Measurements from ENCODE around the gene UMODL1. TPM values are rescaled to one million over a fixed set of nuclear protein-coding genes. Genes with fewer than 3 reads are reported as not detected.

UMODL1 gene
- total RNA-seq, 2 experiments from 2014 or later: 0.42 to 0.49 TPM

- no peak for ATAC-seq (ENCODE audit: poor library complexity)
- H3K27me3 ChIP-seq (ENCODE audit: control insufficient read depth in 1 of 2, insufficient read depth in 2 of 2, low read length in 2 of 2): no peaks in the 10 kb centered on the region
- no peaks in the 10 kb centered on the region for H3K4me1 Mint-ChIP-seq (ENCODE audit: low read depth)
- DNase-seq: no peak
- no peaks in the 10 kb centered on the region for H3K36me3 Mint-ChIP-seq (ENCODE audit: low read depth)
- no peaks in the 10 kb centered on the region for H3K36me3 ChIP-seq (ENCODE audit: insufficient read depth, low read length)
- H3K4me3 Mint-ChIP-seq: no peak overlapping the region
- POLR2A ChIA-PET: interaction anchor here (1.3 kb wide), 1 partner anchor 21 kb away, joined by 5 read pairs; no protein-coding TSS in a partner anchor
- no peak overlapping the region for H3K27ac Mint-ChIP-seq
- no peak for TF ChIP-seq CTCF (IDR thresholded peaks at IDR 0.05)
- CTCF ChIA-PET: no interaction called here
- no peaks in the 10 kb centered on the region for H3K9me3 Mint-ChIP-seq
- no peak overlapping the region for H3K27ac ChIP-seq (ENCODE audit: low read depth in 1 of 2, low read length in 2 of 2)
- no peak overlapping the region for H3K4me3 ChIP-seq (ENCODE audit: low read length)
- H3K27me3 Mint-ChIP-seq: no peaks in the 10 kb centered on the region
- H3K9me3 ChIP-seq (ENCODE audit: control insufficient read depth in 1 of 2, insufficient read depth in 1 of 2, low read length in 2 of 2): no peaks in the 10 kb centered on the region
- H3K4me1 ChIP-seq (ENCODE audit: insufficient read depth, low read length): no peaks in the 10 kb centered on the region
- intact Hi-C loops (cut with DNase I, micrococcal nuclease): no loop called here
These were observed 29.4 kb upstream of the UMODL1 start for GRCh38 chr21:42041711-42042110.

DNA sequence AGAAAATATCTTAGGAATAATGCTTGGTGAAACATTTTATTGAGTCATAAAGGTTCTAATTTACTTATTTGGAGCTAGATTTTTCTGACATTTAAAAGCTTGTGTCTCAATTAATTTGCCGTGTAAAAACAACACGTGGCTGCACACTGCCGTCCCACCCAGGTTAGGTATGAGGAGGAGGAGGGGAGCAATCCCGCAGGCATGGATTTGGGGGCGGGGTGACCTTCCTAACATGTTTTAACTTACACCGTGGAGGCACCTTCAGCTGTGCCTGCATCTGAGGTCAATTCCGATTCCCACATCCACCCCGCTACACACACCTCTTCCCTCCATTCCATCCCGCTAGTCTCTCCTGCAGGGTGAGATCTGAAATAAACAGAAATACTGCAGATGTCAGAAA, 28.5 kb upstream of the UMODL1 start:
- Mint-ChIP-seq H3K27me3 (no peaks in the 10 kb centered on the region), H3K9me3 (no peaks in the 10 kb centered on the region), H3K4me3 (no peak overlapping the region), H3K27ac (no peak overlapping the region), H3K4me1 (ENCODE audit: low read depth) (no peaks in the 10 kb centered on the region), H3K36me3 (ENCODE audit: low read depth) (no peaks in the 10 kb centered on the region)
- TF ChIP-seq CTCF (IDR thresholded peaks at IDR 0.05): no peak
- ChIA-PET POLR2A (interaction anchor here (0.8 kb wide), 1 partner anchor 20 kb away, joined by 4 read pairs; no protein-coding TSS in a partner anchor), CTCF (no interaction called here)
- H3K9me3 ChIP-seq (ENCODE audit: control insufficient read depth in 1 of 2, insufficient read depth in 1 of 2, low read length in 2 of 2): no peaks in the 10 kb centered on the region
- no peak overlapping the region for H3K4me3 ChIP-seq (ENCODE audit: low read length)
- ATAC-seq (ENCODE audit: poor library complexity) (no peak), DNase-seq (no peak)
- H3K27me3 ChIP-seq (ENCODE audit: control insufficient read depth in 1 of 2, insufficient read depth in 2 of 2, low read length in 2 of 2): no peaks in the 10 kb centered on the region
- H3K36me3 ChIP-seq (ENCODE audit: insufficient read depth, low read length): no peaks in the 10 kb centered on the region
- intact Hi-C loops (cut with DNase I, micrococcal nuclease): no loop called here
- no peak overlapping the region for H3K27ac ChIP-seq (ENCODE audit: low read depth in 1 of 2, low read length in 2 of 2)
- H3K4me1 ChIP-seq (ENCODE audit: insufficient read depth, low read length): no peaks in the 10 kb centered on the region

DNA sequence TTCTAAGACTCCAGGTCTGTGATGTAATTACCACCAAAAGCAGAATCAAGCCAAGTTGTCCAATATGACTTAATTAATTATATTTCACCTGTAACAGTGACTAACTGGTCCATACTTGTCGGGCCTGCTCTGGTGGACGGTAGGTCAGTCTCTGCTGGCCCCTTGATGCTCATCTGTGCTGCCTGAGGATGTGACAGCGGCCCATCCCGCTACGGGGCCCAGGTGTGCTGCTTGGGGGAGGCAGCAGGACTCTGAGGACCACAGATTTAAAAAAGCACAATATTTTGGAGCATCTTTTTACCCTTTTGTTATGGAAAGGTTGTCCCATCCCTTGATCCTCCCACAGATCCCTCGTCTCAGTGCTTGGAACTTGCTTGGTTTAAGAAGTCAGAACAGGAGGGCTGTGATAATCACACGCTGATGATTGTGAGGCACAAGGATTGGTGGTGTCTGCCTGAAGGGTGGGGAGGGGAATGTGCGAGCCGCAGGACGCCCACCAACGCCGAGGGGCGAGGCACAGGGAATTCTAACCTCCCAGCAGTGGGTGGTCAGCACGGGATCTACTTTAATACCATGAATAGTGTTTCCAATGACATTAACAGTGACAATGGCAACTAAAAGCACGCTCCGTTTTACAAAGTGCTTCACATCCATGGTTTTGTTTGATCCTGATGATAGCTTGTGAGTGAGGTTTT, 27.8 kb upstream of the UMODL1 start:
- Histone ChIP-seq H3K27me3 (ENCODE audit: control insufficient read depth in 1 of 2, insufficient read depth in 2 of 2, low read length in 2 of 2) (no peaks in the 10 kb centered on the region), H3K9me3 (ENCODE audit: control insufficient read depth in 1 of 2, insufficient read depth in 1 of 2, low read length in 2 of 2) (no peaks in the 10 kb centered on the region), H3K4me1 (ENCODE audit: insufficient read depth, low read length) (no peaks in the 10 kb centered on the region), H3K36me3 (ENCODE audit: insufficient read depth, low read length) (no peaks in the 10 kb centered on the region), H3K4me3 (ENCODE audit: low read length) (no peak overlapping the region), H3K27ac (ENCODE audit: low read depth in 1 of 2, low read length in 2 of 2) (no peak overlapping the region)
- no peaks in the 10 kb centered on the region for H3K4me1 Mint-ChIP-seq (ENCODE audit: low read depth)
- no peak for ATAC-seq (ENCODE audit: poor library complexity)
- CTCF ChIA-PET: no interaction called here
- no peak for DNase-seq
- intact Hi-C loops (cut with DNase I, micrococcal nuclease): no loop called here
- H3K27me3 Mint-ChIP-seq: no peaks in the 10 kb centered on the region
- no peak overlapping the region for H3K4me3 Mint-ChIP-seq
- no peak overlapping the region for H3K27ac Mint-ChIP-seq
- no peak for TF ChIP-seq CTCF (IDR thresholded peaks at IDR 0.05)
- no peaks in the 10 kb centered on the region for H3K9me3 Mint-ChIP-seq
- H3K36me3 Mint-ChIP-seq (ENCODE audit: low read depth): no peaks in the 10 kb centered on the region
- POLR2A ChIA-PET: no interaction called here

Data from CD4-positive, alpha-beta T cell (primary cell).